ENCODE results near the gene NAA38.
A peak's percentile ranks its signal among the peaks of the same experiment; 100 is the strongest.

Gene NAA38

DNA sequence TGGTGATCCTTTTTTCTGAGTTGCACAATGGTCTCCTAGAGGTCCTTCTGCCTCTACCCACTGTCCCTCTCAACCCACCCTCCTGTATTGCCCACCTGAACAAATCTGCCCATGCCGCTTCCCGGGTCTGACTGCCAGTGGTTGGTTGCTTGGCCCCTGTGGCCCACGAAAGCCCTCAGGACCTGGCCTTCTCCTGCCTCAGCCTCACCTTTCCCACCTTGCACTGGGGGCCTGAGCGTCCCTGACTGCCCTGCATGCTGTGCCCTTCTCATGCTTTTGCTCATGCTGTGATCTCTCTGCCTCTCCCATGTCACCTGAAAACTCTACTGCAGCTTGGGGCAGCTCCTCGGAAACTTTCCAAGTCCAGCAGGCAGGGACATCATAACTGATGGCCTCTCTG, 37.1 kb downstream of the NAA38 start:
- no peak overlapping the region for H4K8ac ChIP-seq (ENCODE audit: low read length)
- peaks cover 51 to 62% of the 10 kb centered on the region in 2 experiments for H3K27me3 ChIP-seq (ENCODE audit: control insufficient read depth in 1 of 2, insufficient read depth in 1 of 2, low read length in 2 of 2)
- H2AFZ ChIP-seq (ENCODE audit: low read depth, low read length): no peak overlapping the region
- no peak overlapping the region for H3K4ac ChIP-seq (ENCODE audit: low read depth in 1 of 2, low read length in 2 of 2)
- no peak overlapping the region for H2BK5ac ChIP-seq (ENCODE audit: low read depth, low read length, poor library complexity, severe bottlenecking)
- no peak overlapping the region for H2BK120ac ChIP-seq (ENCODE audit: low read depth, low read length)
- H3K27ac ChIP-seq (ENCODE audit: low read length, poor library complexity, severe bottlenecking): no peak overlapping the region
- no peak overlapping the region for H3K18ac ChIP-seq (ENCODE audit: low read depth in 1 of 2, low read length in 2 of 2)
- DNase-seq: no peak
- H4K91ac ChIP-seq (ENCODE audit: low read length): no peak overlapping the region
- no peak overlapping the region for H3K23ac ChIP-seq (ENCODE audit: low read length in 2 of 2)
- no peak overlapping the region for H2AK5ac ChIP-seq (ENCODE audit: low read length, severe bottlenecking)
- H3K4me3 ChIP-seq (ENCODE audit: insufficient read depth in 1 of 2, low read depth in 1 of 2, low read length in 2 of 2): no peak overlapping the region
- H2BK12ac ChIP-seq (ENCODE audit: low read length in 2 of 2): no peak overlapping the region
- no peaks in the 10 kb centered on the region for H3K79me1 ChIP-seq (replicated peaks; ENCODE audit: low read length, poor library complexity, severe bottlenecking)
- no peaks in the 10 kb centered on the region for H3K36me3 ChIP-seq (ENCODE audit: control insufficient read depth in 1 of 2, insufficient read depth in 2 of 2, low read depth in 1 of 2, low read length in 2 of 2)
- H3K14ac ChIP-seq (ENCODE audit: low read length in 2 of 2): no peak overlapping the region
- no peaks in the 10 kb centered on the region for H3K4me1 ChIP-seq (ENCODE audit: control insufficient read depth, insufficient read depth, low read depth, low read length)
- no peaks in the 10 kb centered on the region for H3K9me3 ChIP-seq (ENCODE audit: control insufficient read depth, low read length)
- H3K4me2 ChIP-seq (ENCODE audit: low read length, poor library complexity, severe bottlenecking): no peak overlapping the region
- no peak overlapping the region for H3K9ac ChIP-seq (ENCODE audit: low read length)
- 84% methylated on average over 5 of the region's 5 CpGs for WGBS
- no peak overlapping the region for H2BK15ac ChIP-seq (ENCODE audit: low read depth, poor library complexity, severe bottlenecking)

DNA sequence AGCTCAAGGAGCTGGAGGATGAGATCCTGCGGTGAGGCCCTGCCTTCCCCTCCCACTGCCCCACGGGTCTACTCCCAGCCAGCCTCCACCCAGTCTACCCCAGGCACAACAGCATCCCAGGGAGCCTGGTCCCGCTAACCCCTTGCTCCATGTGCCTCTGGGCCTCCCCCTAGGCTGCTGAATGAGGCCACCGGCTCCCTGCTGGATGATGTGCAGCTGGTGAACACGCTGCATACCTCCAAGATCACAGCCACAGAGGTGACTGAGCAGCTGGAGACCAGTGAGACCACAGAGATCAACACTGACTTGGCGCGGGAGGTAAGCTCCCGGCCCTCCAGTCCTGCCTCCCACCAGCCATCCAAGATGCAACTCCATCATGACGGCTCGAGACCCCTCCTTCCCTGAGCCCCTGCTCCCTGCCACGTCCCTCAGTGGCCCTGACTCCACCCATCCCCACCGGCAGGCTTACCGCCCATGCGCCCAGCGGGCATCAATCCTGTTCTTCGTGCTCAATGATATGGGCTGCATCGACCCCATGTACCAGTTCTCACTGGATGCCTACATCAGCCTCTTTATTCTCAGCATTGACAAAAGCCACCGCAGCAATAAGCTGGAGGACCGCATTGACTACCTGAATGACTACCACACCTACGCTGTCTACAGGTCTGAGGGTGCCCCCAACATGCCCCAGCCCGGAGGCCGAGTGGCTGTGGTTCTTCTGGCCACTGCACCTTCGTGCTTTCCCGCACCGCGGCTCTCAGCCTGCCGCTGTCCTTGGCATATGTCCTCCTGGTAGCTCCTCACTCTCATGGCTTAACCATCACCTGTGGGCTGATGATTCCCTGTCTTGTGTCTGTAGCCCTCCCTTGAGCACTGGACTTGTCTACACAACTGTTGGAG, 38.4 kb downstream of the NAA38 start:
- no peaks in the 10 kb centered on the region for H3K79me1 ChIP-seq (replicated peaks; ENCODE audit: low read length, poor library complexity, severe bottlenecking)
- WGBS: 88% methylated on average over 27 of the region's 27 CpGs
- no peaks in the 10 kb centered on the region for H3K36me3 ChIP-seq (ENCODE audit: control insufficient read depth in 1 of 2, insufficient read depth in 2 of 2, low read depth in 1 of 2, low read length in 2 of 2)
- H2AFZ ChIP-seq (ENCODE audit: low read depth, low read length): no peak overlapping the region
- no peak overlapping the region for H4K91ac ChIP-seq (ENCODE audit: low read length)
- H3K18ac ChIP-seq (ENCODE audit: low read depth in 1 of 2, low read length in 2 of 2): no peak overlapping the region
- no peak overlapping the region for H2BK15ac ChIP-seq (ENCODE audit: low read depth, poor library complexity, severe bottlenecking)
- H2BK5ac ChIP-seq (ENCODE audit: low read depth, low read length, poor library complexity, severe bottlenecking): no peak overlapping the region
- H3K4ac ChIP-seq (ENCODE audit: low read depth in 1 of 2, low read length in 2 of 2): no peak overlapping the region
- H4K8ac ChIP-seq (ENCODE audit: low read length): no peak overlapping the region
- no peak overlapping the region for H2AK5ac ChIP-seq (ENCODE audit: low read length, severe bottlenecking)
- H3K23ac ChIP-seq (ENCODE audit: low read length in 2 of 2): no peak overlapping the region
- H2BK12ac ChIP-seq (ENCODE audit: low read length in 2 of 2): no peak overlapping the region
- no peak overlapping the region for H3K14ac ChIP-seq (ENCODE audit: low read length in 2 of 2)
- H3K9ac ChIP-seq (ENCODE audit: low read length): no peak overlapping the region
- no peaks in the 10 kb centered on the region for H3K9me3 ChIP-seq (ENCODE audit: control insufficient read depth, low read length)
- no peak overlapping the region for H3K4me2 ChIP-seq (ENCODE audit: low read length, poor library complexity, severe bottlenecking)
- peaks cover 55% of the 10 kb centered on the region in 2 experiments for H3K27me3 ChIP-seq (ENCODE audit: control insufficient read depth in 1 of 2, insufficient read depth in 1 of 2, low read length in 2 of 2)
- no peak overlapping the region for H3K27ac ChIP-seq (ENCODE audit: low read length, poor library complexity, severe bottlenecking)
- H3K4me1 ChIP-seq (ENCODE audit: control insufficient read depth, insufficient read depth, low read depth, low read length): no peaks in the 10 kb centered on the region
- no peak overlapping the region for H3K4me3 ChIP-seq (ENCODE audit: insufficient read depth in 1 of 2, low read depth in 1 of 2, low read length in 2 of 2)
- no peak for DNase-seq
- no peak overlapping the region for H2BK120ac ChIP-seq (ENCODE audit: low read depth, low read length)

DNA sequence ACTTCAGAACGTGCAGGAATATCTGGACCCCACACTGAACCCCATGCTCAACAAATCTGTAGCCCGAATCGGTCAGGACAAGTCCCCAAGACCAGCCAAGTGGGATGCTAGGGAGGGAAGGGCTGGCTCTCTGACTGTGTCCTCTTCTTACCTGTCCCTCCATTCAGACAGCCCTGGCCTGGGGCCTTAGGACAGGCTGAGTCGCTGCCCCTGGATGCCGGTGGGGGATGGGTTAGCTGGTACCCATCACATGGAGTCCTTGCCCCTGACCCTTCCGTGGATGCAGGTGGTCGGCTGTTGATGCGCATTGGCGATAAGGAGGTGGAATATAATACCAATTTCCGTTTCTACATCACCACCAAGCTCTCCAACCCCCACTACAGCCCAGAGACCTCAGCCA, 39.3 kb downstream of the NAA38 start:
- Histone ChIP-seq H4K91ac (ENCODE audit: low read length) (no peak overlapping the region), H3K18ac (ENCODE audit: low read depth in 1 of 2, low read length in 2 of 2) (no peak overlapping the region), H3K79me1 (replicated peaks; ENCODE audit: low read length, poor library complexity, severe bottlenecking) (no peaks in the 10 kb centered on the region), H4K8ac (ENCODE audit: low read length) (no peak overlapping the region), H3K9me3 (ENCODE audit: control insufficient read depth, low read length) (no peaks in the 10 kb centered on the region), H2BK12ac (ENCODE audit: low read length in 2 of 2) (no peak overlapping the region), H3K27ac (ENCODE audit: low read length, poor library complexity, severe bottlenecking) (no peak overlapping the region), H3K4me2 (ENCODE audit: low read length, poor library complexity, severe bottlenecking) (no peak overlapping the region), H3K9ac (ENCODE audit: low read length) (no peak overlapping the region), H3K4ac (ENCODE audit: low read depth in 1 of 2, low read length in 2 of 2) (no peak overlapping the region), H2AK5ac (ENCODE audit: low read length, severe bottlenecking) (no peak overlapping the region), H3K4me3 (ENCODE audit: insufficient read depth in 1 of 2, low read depth in 1 of 2, low read length in 2 of 2) (no peak overlapping the region), H2BK120ac (ENCODE audit: low read depth, low read length) (no peak overlapping the region), H3K23ac (ENCODE audit: low read length in 2 of 2) (no peak overlapping the region), H3K14ac (ENCODE audit: low read length in 2 of 2) (no peak overlapping the region), H3K4me1 (ENCODE audit: control insufficient read depth, insufficient read depth, low read depth, low read length) (no peaks in the 10 kb centered on the region), H2BK5ac (ENCODE audit: low read depth, low read length, poor library complexity, severe bottlenecking) (no peak overlapping the region), H2AFZ (ENCODE audit: low read depth, low read length) (no peak overlapping the region), H3K27me3 (ENCODE audit: control insufficient read depth in 1 of 2, insufficient read depth in 1 of 2, low read length in 2 of 2) (peaks cover 48 to 55% of the 10 kb centered on the region in 2 experiments), H2BK15ac (ENCODE audit: low read depth, poor library complexity, severe bottlenecking) (no peak overlapping the region), H3K36me3 (ENCODE audit: control insufficient read depth in 1 of 2, insufficient read depth in 2 of 2, low read depth in 1 of 2, low read length in 2 of 2) (no peaks in the 10 kb centered on the region)
- no peak for DNase-seq
- 85% methylated on average over 5 of the region's 10 CpGs for WGBS

DNA sequence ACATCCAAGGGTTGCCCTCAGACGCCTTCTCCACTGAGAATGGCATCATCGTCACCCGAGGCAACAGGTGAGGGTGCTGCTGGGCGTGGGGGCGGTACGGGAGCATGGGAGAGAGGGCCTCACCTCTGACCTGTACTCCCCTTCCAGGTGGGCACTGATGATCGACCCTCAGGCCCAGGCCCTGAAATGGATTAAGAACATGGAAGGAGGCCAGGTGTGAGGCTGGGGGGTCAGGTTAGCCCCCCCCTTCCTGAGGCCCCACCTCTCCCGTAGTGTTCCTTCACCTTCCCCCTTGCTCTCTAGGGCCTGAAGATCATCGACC, 39.8 kb downstream of the NAA38 start:
- H4K8ac ChIP-seq (ENCODE audit: low read length): no peak overlapping the region
- peak overlapping the region in 1 of 2 experiments; percentile 19 for H3K14ac ChIP-seq (ENCODE audit: low read length in 2 of 2)
- no peaks in the 10 kb centered on the region for H3K36me3 ChIP-seq (ENCODE audit: control insufficient read depth in 1 of 2, insufficient read depth in 2 of 2, low read depth in 1 of 2, low read length in 2 of 2)
- H3K27me3 ChIP-seq (ENCODE audit: control insufficient read depth in 1 of 2, insufficient read depth in 1 of 2, low read length in 2 of 2): peaks cover 48 to 55% of the 10 kb centered on the region in 2 experiments
- no peaks in the 10 kb centered on the region for H3K79me1 ChIP-seq (replicated peaks; ENCODE audit: low read length, poor library complexity, severe bottlenecking)
- no peaks in the 10 kb centered on the region for H3K9me3 ChIP-seq (ENCODE audit: control insufficient read depth, low read length)
- no peak overlapping the region for H3K9ac ChIP-seq (ENCODE audit: low read length)
- H3K4me2 ChIP-seq (ENCODE audit: low read length, poor library complexity, severe bottlenecking): no peak overlapping the region
- no peak overlapping the region for H2BK5ac ChIP-seq (ENCODE audit: low read depth, low read length, poor library complexity, severe bottlenecking)
- H2BK120ac ChIP-seq (ENCODE audit: low read depth, low read length): no peak overlapping the region
- H2AFZ ChIP-seq (ENCODE audit: low read depth, low read length): no peak overlapping the region
- H3K18ac ChIP-seq (ENCODE audit: low read depth in 1 of 2, low read length in 2 of 2): no peak overlapping the region
- no peak overlapping the region for H2BK12ac ChIP-seq (ENCODE audit: low read length in 2 of 2)
- no peak overlapping the region for H3K23ac ChIP-seq (ENCODE audit: low read length in 2 of 2)
- no peak for DNase-seq
- H2BK15ac ChIP-seq (ENCODE audit: low read depth, poor library complexity, severe bottlenecking): no peak overlapping the region
- no peak overlapping the region for H3K27ac ChIP-seq (ENCODE audit: low read length, poor library complexity, severe bottlenecking)
- no peaks in the 10 kb centered on the region for H3K4me1 ChIP-seq (ENCODE audit: control insufficient read depth, insufficient read depth, low read depth, low read length)
- no peak overlapping the region for H4K91ac ChIP-seq (ENCODE audit: low read length)
- H3K4me3 ChIP-seq (ENCODE audit: insufficient read depth in 1 of 2, low read depth in 1 of 2, low read length in 2 of 2): no peak overlapping the region
- no peak overlapping the region for H2AK5ac ChIP-seq (ENCODE audit: low read length, severe bottlenecking)
- H3K4ac ChIP-seq (ENCODE audit: low read depth in 1 of 2, low read length in 2 of 2): no peak overlapping the region
- 90% methylated on average over 8 of the region's 9 CpGs for WGBS
